HepG2 (cell line): ENCODE data around the gene HYAL2. TPM values are rescaled to one million over a fixed set of nuclear protein-coding genes. Genes with fewer than 3 reads are reported as not detected.
A peak's percentile ranks its signal among the peaks of the same experiment; 100 is the strongest.

Experiments used
- ATAC-seq: fragments of 200-7000 bp; cut with Tn5 transposase; 3 replicates; pipeline ENCODE4 v1.9.1; 2020; ENCODE audit warnings: mild to moderate bottlenecking, moderate library complexity
- BruUV-seq: library from RNA; stranded (reverse); fragments of 400-500 nt; replicated peaks from 2 replicates; lab custom pipeline; 2021; lab: Mats Ljungman, UMichigan
- CTCF ChIA-PET: fragments of 300-600 bp; formaldehyde crosslinking; extraction: SDS; loops from one replicate; lab custom pipeline; 2021; ENCODE audit warnings: low total read pairs, inconsistent platforms, low intra/inter-chr PET ratio; lab: Yijun Ruan, JAX
- POLR2A ChIA-PET: fragments of 350-600 bp; sonication (Branson Sonifier 250); formaldehyde crosslinking; loops from one replicate; lab custom pipeline; 2020; ENCODE audit warnings: antibody characterized with exemption, inconsistent platforms; lab: Yijun Ruan, JAX
- DNase-seq: peaks from one replicate; pipeline ENCODE4 v3.0.0-alpha.2; 2015; ENCODE audit warnings: low spot score
- FAIRE-seq: peaks from 3 replicates; lab custom pipeline; 2011; peaks lifted over from hg19 to GRCh38; lab: Jason Lieb, UNC
- H2AFZ ChIP-seq: one replicate; pipeline ENCODE4 v1.6.1; 2011; ENCODE audit warnings: low read length, inconsistent platforms
- H3K27ac ChIP-seq: fragments of 300-600 bp; 3 replicates; pipeline ENCODE4 v1.8.0; 2011; ENCODE audit warnings: mixed run types, mild to moderate bottlenecking, mixed read lengths, low read length, inconsistent platforms; ENCODE audit not compliant: insufficient read depth; ENCODE audit errors: extremely low read length
- H3K27me3 ChIP-seq, 2 experiments: fragments of 200-600 bp in 1 of 2; 2 replicates in 1 of 2; 3 replicates in 1 of 2; pipeline versions ENCODE4 v1.6.0 to v1.8.0; 2011; ENCODE audit warnings: low read length in 2 of 2, mild to moderate bottlenecking in 2 of 2, moderate library complexity in 2 of 2, inconsistent platforms in 1 of 2; ENCODE audit not compliant: insufficient read depth in 2 of 2, control insufficient read depth in 1 of 2
- H3K36me3 ChIP-seq, 2 experiments: fragments of 200-600 bp in 1 of 2; replicated peaks in 1 of 2; 2 replicates in 1 of 2; 3 replicates in 1 of 2; pipeline versions ENCODE4 v1.5.1 to v1.8.0; 2011; ENCODE audit warnings: low read length in 2 of 2, inconsistent platforms in 1 of 2; ENCODE audit not compliant: insufficient read depth in 2 of 2, control insufficient read depth in 1 of 2
- H3K4me1 ChIP-seq: 2 replicates; pipeline ENCODE4 v1.5.1; 2012; ENCODE audit warnings: low read length, inconsistent platforms; ENCODE audit not compliant: insufficient read depth
- H3K4me2 ChIP-seq: 2 replicates; pipeline ENCODE4 v1.6.0; 2011; ENCODE audit warnings: low read depth, low read length, inconsistent platforms
- H3K4me3 ChIP-seq, 3 experiments: fragments of 200-600 bp in 1 of 3; sonication (generic), shearing (Covaris generic) in 1 of 3; replicated peaks in 1 of 3; 2 replicates each; pipeline ENCODE4 v1.5.1; 2011 to 2016; ENCODE audit warnings: low read length in 3 of 3, inconsistent platforms in 2 of 3, low read depth in 2 of 3, mild to moderate bottlenecking in 2 of 3, control low read depth in 1 of 3, mixed read lengths in 1 of 3; ENCODE audit not compliant: insufficient read depth in 1 of 3
- H3K79me2 ChIP-seq: one replicate; pipeline ENCODE4 v1.6.1; 2011; ENCODE audit warnings: low read length, inconsistent platforms; ENCODE audit not compliant: insufficient read depth
- H3K9ac ChIP-seq: 2 replicates; pipeline ENCODE4 v1.6.0; 2011; ENCODE audit warnings: mild to moderate bottlenecking, low read depth, low read length, inconsistent platforms; ENCODE audit not compliant: insufficient read depth
- H3K9me3 ChIP-seq: 2 replicates; pipeline ENCODE4 v1.5.1; 2012; ENCODE audit warnings: mild to moderate bottlenecking, low read length
- H4K20me1 ChIP-seq: 2 replicates; pipeline ENCODE4 v1.6.0; 2011; ENCODE audit warnings: inconsistent platforms, mild to moderate bottlenecking, low read length, moderate library complexity; ENCODE audit not compliant: insufficient read depth
- MAFF ChIP-seq: IDR thresholded peaks from 2 replicates; pipeline ENCODE4 v1.6.1; 2011; ENCODE audit warnings: low read depth, low read length, improper control_type of control experiment
- MAFG ChIP-seq: sonication (generic); formaldehyde crosslinking; IDR thresholded peaks from 2 replicates; pipeline ENCODE4 v1.5.1; 2020; ENCODE audit warnings: mild to moderate bottlenecking, missing genetic modification reagents
- NFIB ChIP-seq: sonication (generic); formaldehyde crosslinking; IDR thresholded peaks from 2 replicates; pipeline ENCODE4 v1.9.0; 2021; ENCODE audit warnings: missing genetic modification reagents, mild to moderate bottlenecking, borderline replicate concordance
- NR2F6 ChIP-seq, 2 experiments: IDR thresholded peaks; 2 replicates each; pipeline ENCODE4 v1.6.1; 2016; ENCODE audit warnings: antibody characterized with exemption in 1 of 2, mild to moderate bottlenecking in 1 of 2
- RNF219 ChIP-seq: sonication (generic); formaldehyde crosslinking; IDR thresholded peaks from 2 replicates; pipeline ENCODE4 v1.5.0; 2020; ENCODE audit warnings: mild to moderate bottlenecking, missing genetic modification reagents
- TBX2 ChIP-seq: sonication (generic); formaldehyde crosslinking; IDR thresholded peaks from 2 replicates; pipeline ENCODE4 v1.5.0; 2020; ENCODE audit warnings: missing genetic modification reagents, mild to moderate bottlenecking, borderline replicate concordance
- ZNF143 ChIP-seq: sonication (generic); formaldehyde crosslinking; IDR thresholded peaks from 2 replicates; pipeline ENCODE4 v1.4.0; 2020; ENCODE audit warnings: missing genetic modification reagents
- ZNF33B ChIP-seq: sonication (generic); formaldehyde crosslinking; IDR thresholded peaks from 2 replicates; pipeline ENCODE4 v1.5.1; 2020; ENCODE audit warnings: mild to moderate bottlenecking, missing genetic modification reagents
- ZNF891 ChIP-seq: sonication (generic); formaldehyde crosslinking; IDR thresholded peaks from 2 replicates; pipeline ENCODE4 v1.5.0; 2020; ENCODE audit warnings: mild to moderate bottlenecking, missing genetic modification reagents
- WGBS: methylation state at CpG from one replicate; pipeline ENCODE4 v1.1.6; 2017; ENCODE audit warnings: low lambda C conversion rate; 5-methylcytosine and 5-hydroxymethylcytosine counted together
- in situ Hi-C: cut with HindIII; loops from 2 replicates; pipeline ENCODE4 v1.10.0; 2017; ENCODE audit warnings: low pct_unique_long_range_greater_than_20kb; ENCODE audit not compliant: extremely low pct_ligation_motif_present
- intact Hi-C: fragments of 100-400 bp; cut with micrococcal nuclease; formaldehyde crosslinking; loops from one replicate; pipeline ENCODE4 v1.10.0; 2022; ENCODE audit not compliant: unreplicated experiment
- polyA plus RNA-seq, 8 experiments: library from polyadenylated mRNA; depleted of rRNA in 3 of 8; stranded (reverse) in 7 of 8; unstranded in 1 of 8; fragments of >200 nt; fragmentation: Illumina TruSeq in 4 of 8; extraction: Trizol in 4 of 8; gene quantifications; 2 replicates each; pipeline versions ENCODE4 v1.2.1 to v1.2.3, GENCODE V29; 2011 to 2016; ENCODE audit warnings: low read depth in 4 of 8, missing spikeins in 1 of 8, mixed read lengths in 1 of 8; ENCODE audit not compliant: insufficient read depth in 1 of 8
- total RNA-seq, 5 experiments: library from RNA; depleted of rRNA; stranded (reverse); fragments of >200 nt; fragmentation: Illumina TruSeq; extraction: Trizol; gene quantifications; 2 replicates each; pipeline ENCODE4 v1.2.3, GENCODE V29; 2016; ENCODE audit warnings: low read depth in 1 of 5

HYAL2 gene
- total and polyA plus RNA-seq, 2 of the 13 experiments (the other 11 are each of a cell fraction or from before 2014, with no cell fraction given), result 76.2 to 102 TPM

DNA sequence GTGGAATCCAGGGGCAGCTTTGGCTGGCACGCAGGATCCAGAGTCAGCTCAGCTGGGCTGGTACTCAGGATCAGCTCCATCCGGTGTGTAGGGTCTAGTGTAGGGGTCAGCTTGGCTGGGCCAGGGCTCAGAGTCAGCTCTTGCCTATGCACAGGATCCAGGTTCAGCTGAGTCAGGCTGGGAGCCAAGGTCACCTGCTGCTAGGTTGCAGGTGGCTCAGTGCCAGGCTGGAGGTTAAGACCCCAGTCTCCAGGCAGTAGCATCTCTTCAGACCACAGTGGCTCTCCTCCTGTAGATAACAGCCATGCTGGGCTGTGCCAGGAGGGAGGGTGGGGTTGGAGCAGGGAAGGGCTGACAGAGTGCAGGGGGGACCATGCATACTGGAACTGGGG, 25.2 kb downstream of the HYAL2 start:
- H3K4me1 ChIP-seq, result peaks cover 60% of the 10 kb centered on the region
- DNase-seq (no peak), ATAC-seq (no peak), FAIRE-seq (no peak)
- peaks cover 6% of the 10 kb centered on the region for H4K20me1 ChIP-seq
- H3K36me3 ChIP-seq, result peaks cover 1 to 3% of the 10 kb centered on the region in 2 experiments; a peak in 2 of 5 replicates
- ChIA-PET POLR2A (interaction anchor here (0.9 to 7.9 kb wide), 5 partner anchors 10 to 102 kb away, joined by 3 to 222 read pairs (median 5); partner anchors contain the start of gene HYAL2), CTCF (no interaction called here)
- in situ Hi-C loops, result no loop called here
- H3K27me3 ChIP-seq, result no peaks in the 10 kb centered on the region; a peak in 1 of 5 replicates
- H3K79me2 ChIP-seq, result peaks cover 27% of the 10 kb centered on the region
- no CpG with 5 or more reads among the region's 2 CpGs for WGBS
- intact Hi-C loops, result no loop called here
- H3K27ac ChIP-seq, result peak overlapping the region; percentile 10
- H3K9ac ChIP-seq, result no peak overlapping the region
- no peak overlapping the region for H3K4me3 ChIP-seq
- H3K4me2 ChIP-seq, result peak overlapping the region; percentile 87; the same call in 1 of the 2 replicates
- TF ChIP-seq NR2F6 (IDR thresholded peaks at IDR 0.05), result no peak
- 0 out of 2 replicates have a peak, but pooled peaks have one; percentile 29 for TF ChIP-seq NR2F6 (CRISPR knock-in tag; IDR thresholded peaks at IDR 0.05)
- no peak for TF ChIP-seq ZNF33B
- no peak for TF ChIP-seq ZNF891 (CRISPR knock-in tag)
- no peak for TF ChIP-seq ZNF143 (CRISPR knock-in tag)
- 0 out of 2 replicates have a peak, but pooled peaks have one; percentile 21 for TF ChIP-seq TBX2 (CRISPR knock-in tag)
- 0 out of 2 replicates have a peak, but pooled peaks have one; percentile 10 for TF ChIP-seq MAFG (CRISPR knock-in tag)
- TF ChIP-seq NFIB (CRISPR knock-in tag), result no peak
- no peak for TF ChIP-seq RNF219 (CRISPR knock-in tag)
- peak; percentile 6; the same call in 1 of the 2 replicates for TF ChIP-seq MAFF
- TF ChIP-seq, all 625 proteins: peak for 4
- no TSS peak for BruUV-seq
- Histone ChIP-seq H3K9me3 (no peaks in the 10 kb centered on the region), H2AFZ (no peak overlapping the region)
